ENCODE data around the gene KRT84.

Gene KRT84

DNA sequence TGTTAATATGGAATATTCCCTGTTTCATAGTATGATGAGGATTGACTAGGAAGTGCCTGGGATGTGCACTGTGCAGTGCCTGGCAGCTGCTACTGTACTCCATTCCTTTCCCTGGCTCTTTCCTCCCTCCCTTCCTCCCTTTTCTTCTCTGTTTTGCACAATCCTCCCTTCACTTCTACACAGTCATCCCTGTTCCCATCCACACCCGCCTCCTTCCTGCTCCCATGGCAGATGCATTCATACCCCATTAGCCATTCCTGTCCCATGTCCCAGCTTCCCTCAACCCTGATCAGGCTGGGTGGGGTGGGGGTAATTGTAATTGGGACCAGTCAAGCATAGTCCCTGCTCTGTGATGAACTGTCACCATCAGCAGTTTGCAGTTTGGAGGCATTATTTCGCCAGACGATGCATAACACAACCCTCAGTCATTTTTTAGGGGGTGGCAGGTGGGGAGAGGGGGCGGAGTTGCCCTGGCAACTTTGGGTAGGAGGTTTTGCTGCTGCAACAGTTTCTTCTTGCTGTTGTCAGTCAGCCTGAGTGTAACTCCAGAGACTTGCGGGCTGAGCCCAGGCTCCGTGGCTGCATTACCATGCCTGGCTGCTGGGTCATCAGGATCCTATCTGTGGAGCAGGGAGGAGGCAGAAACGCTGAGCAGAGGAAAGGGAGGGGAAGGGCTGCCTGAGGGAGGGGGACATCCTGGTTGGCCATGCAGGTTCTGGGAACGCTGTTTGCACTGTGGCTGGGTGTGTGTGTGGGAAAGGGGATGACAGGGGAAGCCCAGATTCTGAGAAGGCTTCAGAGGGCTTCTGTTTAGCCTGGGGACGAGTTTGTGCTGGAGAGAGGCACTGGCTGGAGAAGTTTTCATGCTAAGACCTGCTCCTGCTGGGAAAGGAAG, 4.1 kb upstream of the KRT84 start:
- DNase-seq (ENCODE audit: low spot score) (no peak), FAIRE-seq (no peak)

DNA sequence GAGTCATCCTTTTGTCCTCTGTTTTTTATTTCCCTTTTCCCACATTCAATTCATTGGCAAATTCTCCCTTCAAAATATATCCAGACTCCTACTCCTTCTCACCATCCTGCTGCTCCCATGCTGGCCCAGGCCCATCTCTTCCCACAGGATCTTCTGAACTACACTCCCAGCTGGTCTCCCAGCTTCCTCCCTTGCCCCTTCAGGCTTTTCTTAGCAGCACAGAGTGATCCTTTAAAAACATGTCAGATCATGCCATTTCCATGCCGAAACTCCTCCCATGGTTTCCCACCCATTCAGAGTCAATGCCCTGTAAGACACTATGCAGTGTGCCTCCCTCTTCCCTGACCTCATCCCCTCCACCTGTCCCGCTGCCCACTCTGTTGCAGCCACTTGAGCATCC, 2.4 kb upstream of the KRT84 start:
- DNase-seq (ENCODE audit: low spot score) (no peak), FAIRE-seq (peak; percentile 9)

DNA sequence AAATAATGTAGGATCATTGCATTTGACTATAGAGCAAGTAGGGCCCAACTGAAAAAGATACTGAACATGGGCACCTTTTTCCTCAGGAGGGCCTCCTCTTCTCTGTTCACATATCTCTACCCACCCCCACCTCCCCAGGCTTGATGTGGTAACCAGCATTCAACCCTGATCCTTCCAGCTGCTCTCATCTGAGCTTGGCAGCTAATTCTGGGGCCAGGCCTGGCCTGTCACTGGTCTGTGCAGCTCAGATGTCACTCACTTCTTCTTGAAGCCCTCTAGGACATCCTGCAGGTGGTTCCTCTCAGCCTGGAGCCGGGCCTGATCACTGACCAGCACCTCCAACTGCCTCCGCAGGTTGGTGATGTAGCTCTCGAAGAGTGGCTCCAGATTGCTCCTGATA, 2.1 kb downstream of the KRT84 start:
- FAIRE-seq (peak; percentile 44), DNase-seq (ENCODE audit: low spot score) (no peak)

DNA sequence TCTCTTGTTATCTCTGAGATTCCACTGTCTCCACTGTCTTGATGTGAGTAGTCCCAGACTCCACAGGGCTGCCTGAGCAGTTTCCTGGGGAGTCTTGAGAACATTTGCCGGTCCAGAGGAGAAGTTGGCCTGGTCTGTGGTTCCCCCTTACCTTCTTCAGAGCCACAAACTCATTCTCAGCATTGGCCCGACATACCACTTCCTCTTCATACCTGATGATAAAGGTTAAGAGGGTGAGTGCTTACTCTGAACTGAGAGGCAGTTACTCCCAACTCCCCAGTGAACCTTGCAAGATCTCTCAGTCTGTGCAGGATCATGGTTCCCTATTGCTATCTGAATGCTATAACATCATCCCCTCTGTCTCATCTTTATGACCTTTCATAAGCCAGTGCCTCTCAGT, 2.6 kb downstream of the KRT84 start:
- FAIRE-seq: no peak
- no peak for DNase-seq (ENCODE audit: low spot score)

DNA sequence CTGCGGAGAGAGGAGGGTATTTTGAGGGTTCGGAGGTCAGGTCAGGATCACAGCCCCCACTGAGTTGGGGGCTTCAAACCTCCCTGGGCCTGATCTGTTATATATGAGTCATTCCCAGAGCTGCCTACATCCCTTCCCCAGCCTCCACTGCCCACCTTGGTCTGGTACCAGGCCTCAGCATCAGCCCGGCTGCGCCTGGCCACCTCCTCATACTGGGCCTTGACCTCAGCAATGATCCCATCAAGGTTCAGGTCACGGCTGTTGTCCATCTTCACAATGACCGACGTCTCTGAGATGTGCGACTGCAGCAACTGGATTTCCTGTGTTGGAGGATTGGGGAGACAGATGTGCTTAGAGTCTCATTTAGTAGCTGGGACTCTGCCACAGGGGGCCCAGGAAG, 4.2 kb downstream of the KRT84 start:
- FAIRE-seq: no peak
- DNase-seq (ENCODE audit: low spot score): no peak

DNA sequence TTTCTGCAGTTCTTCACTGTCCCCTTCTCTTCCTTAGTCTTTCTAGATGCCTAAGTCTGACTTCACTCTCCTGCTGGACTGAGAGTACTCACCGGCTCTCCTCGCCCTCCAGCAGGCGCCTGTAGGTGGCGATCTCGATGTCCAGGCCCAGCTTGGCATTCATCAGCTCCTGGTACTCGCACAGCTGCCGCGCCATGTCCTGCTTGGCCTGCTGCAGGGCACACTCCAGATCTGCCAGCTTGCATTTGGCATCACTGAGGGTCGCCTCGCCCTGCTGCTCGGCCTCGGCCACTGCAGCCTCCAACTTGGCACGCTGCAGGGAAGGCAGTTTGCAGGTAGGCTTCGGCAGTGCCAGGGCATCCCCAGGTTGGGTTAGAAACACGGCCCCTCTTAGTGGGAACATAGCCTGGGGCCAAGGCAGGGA, 5.2 kb downstream of the KRT84 start:
- FAIRE-seq: no peak
- DNase-seq (ENCODE audit: low spot score): no peak

DNA sequence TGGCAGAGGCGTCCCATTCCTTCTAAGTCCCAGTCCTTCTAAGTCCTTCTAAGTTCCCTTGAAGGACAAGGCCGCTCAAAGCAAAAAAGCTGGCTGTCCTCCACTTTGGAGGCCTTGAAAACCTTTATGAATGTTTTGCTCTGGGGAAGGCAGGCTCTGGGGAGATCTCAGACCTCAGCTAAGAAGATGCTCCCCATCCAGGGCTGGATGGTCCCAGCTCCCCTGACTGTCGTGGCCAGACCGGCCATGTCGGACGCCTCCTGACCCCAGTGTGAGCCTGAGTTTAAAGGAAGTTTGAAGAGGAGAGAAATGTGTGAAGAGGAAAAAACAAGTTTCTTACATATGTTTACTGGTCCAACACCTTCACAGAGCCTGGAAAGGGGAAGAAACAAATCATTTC, 5.9 kb downstream of the KRT84 start:
- no peak for DNase-seq (ENCODE audit: low spot score)
- FAIRE-seq: no peak

DNA sequence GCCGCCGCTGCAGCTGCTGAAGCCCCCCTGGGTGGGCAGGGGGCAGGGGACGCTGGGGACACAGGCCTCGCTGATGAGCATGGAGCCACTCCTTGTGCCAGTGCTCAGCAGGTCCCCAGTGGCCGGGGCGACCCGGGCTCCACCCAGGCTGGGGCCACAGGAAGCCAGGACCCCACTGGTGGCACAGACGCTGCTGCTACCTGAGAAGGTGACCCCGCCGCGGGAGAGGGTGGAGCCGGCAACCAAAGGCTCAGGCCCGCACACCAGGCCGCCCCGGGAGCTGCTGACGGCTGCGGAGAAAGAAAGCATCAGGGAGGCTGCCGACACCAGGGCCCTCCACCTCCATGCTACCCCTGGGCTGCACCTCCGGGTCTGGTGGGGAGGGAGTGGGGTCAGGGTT, 7.4 kb downstream of the KRT84 start:
- no peak for DNase-seq (ENCODE audit: low spot score)
- FAIRE-seq: no peak

DNA sequence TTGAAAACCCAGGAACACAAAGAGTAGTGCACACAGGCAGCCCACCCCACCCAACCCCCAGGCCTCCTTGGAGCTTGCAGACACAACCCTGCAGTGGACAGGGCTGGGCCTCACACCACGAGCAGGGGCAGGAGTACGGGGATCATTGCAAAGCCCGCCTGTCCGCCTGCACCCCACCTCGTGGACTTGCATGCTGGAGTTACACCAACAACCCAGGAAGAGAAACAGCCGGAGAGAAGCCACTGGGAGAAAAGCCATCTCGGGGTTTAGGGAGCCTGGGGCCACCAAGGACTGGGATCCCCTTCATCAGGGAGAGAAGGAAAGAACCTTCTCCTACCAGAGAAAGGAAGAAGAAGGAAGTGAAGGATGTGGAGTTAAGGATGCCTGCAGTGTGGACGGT, 8.2 kb downstream of the KRT84 start:
- DNase-seq (ENCODE audit: low spot score): no peak

DNA sequence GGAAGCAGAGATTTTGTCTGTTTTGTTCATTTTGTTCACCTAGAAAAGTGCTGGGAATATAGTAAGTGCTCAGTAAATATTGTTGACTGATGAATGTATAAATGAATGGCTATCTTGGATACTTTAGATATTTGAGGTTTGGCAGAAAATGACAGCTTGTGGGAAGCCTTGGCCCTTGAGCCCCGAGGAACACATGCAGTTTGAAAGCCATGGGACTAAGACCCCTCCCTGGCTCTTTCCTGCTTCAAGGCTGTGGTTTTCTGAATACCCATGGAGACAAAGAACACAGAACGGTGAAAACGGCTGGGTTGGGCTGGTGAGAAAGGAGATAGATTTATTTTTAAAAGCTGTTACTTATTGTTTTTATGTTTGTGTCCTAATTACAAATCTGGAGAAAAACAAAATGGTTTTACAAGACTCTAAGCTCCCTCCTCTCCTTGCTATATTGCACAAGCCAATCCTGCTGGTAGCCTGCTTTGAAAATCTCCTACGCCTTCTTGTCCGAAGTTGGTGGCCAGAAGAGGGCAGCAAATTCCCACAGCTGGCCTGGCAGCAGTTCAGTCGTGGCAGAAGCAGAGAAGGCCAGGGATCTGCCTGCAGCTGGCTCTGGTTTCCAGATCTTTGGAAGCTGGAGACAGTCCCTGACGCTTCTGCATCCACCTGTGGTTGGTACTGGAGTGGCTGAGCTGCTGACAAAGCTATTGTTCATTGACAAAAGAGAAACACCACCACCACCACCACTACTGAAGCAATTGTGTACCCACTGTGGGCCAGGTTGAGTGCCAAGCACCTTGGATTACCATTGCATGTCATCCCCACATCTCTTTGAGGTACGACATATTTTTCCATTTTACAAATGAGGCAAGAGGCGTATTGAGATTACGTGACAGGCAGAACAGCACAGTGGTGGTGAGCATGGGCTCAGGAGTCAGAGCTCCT, 13.0 kb downstream of the KRT84 start:
- FAIRE-seq: peak; percentile 92
- peak; percentile 90 for DNase-seq (ENCODE audit: low spot score)

More for the DNA sequence above, 8.2 kb downstream of the KRT84 start:
- FAIRE-seq: no peak

DNA sequence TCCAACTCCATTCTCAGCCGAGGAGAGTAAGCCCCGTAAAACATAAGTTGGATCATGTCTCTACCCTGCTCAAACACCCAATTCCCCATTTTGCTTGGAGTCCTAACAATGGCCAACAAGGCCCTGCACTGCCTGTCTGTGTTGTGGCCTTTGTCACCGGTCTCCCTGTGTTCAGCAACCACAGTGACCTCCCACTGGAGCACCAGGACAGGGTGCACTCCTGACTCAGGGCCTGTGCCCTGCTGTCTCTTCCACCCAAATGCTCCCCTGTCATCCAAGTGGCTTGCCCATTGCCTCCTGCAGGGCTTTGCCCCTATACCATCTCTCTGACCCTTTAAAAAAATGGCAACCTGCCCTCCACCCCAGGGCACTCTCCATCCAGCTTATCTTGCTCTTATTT, 13.7 kb downstream of the KRT84 start:
- no peak for DNase-seq (ENCODE audit: low spot score)
- FAIRE-seq: no peak

DNA sequence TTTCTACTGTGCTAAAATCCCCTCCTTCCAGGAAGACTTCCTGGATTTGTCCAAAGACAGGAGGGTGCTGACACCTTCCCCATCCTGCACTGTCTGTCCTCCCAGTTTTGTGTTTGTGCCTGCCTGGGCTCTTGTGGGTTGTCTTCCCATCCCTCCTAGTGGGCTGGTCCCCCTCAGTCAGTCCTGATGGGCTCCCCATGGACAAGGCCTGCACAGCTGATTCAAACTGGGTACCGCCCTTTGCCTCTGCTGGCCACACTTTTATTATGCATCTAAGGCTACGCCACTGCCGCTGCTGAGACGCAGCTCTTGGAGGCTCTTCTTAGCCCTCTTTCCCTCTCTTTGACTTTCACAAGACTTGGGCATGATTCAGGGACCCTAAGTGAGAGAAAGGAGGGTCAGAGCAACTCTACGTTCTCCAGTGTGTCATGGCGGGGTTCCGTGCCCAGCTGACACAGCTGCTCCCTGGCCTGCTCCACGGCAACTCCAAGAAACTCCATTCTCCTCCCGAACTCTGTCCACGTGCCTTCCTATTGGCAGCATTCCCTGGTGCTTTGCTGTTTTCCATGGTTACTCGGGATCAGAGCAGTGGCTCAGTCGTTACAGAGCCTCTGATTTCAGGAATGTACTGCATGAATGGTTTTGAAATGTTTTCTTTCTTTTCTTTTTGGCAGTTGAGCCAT, 14.4 kb downstream of the KRT84 start:
- FAIRE-seq (no peak), DNase-seq (ENCODE audit: low spot score) (no peak)

DNA sequence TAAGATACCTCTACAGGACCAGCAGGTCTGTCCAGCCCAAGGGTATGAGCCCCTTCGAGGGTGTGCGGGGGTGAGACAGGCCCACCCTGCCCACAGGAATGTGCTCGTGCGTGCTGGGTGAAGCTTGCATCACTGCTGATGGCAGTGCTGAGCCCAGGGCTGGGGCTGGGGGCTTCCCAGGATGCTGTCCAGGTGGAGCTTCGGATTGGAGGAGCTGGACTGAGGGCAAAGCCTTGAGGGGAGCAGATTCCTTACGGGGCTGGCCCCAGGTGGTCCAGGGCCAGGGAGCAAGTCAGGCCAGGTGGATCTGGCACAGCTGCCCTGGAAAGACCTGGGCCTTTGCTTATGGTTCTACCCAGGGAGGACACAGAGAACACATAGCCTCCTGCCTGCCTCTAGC, 15.6 kb downstream of the KRT84 start:
- no peak for FAIRE-seq
- no peak for DNase-seq (ENCODE audit: low spot score)

DNA sequence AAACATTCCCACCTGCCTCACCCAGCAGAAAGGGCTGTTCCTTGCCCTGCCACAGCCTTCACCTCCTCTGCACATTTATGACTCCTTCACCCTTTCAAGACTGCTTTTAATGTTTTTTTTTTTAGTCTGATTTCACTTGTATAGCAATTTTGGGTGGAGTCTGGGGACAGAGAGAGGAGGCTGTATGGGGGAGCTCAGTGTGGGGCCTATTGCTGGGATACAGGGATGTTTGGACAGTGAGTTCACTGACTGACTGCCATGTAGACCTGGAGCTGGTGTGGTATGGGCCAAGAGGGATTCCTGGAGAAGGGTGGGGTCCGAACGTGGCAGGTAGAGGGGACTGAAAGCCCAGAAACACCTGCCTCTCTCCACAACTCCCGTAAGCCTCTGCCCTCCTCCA, 16.2 kb downstream of the KRT84 start:
- DNase-seq (ENCODE audit: low spot score) (no peak), FAIRE-seq (no peak)

DNA sequence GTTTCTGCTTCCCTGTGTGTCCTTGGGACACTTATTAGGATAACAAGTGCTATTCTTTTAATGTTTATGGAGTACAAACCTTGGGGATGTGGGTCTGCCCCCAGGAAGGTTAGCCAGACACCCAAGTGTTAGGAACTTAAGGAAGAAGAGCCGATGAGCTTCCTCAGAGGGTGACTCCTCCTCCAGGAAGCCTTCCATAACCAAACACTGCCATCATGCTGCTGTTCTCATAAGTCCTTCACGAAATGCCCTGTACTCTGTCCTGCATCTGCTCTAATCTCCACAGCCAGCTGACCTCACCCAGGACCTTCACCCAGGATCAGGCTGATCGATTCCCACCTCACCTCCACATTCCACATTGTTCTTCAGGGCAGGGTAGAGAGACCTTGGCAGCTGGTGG, 16.9 kb downstream of the KRT84 start:
- DNase-seq (ENCODE audit: low spot score): no peak
- no peak for FAIRE-seq

DNA sequence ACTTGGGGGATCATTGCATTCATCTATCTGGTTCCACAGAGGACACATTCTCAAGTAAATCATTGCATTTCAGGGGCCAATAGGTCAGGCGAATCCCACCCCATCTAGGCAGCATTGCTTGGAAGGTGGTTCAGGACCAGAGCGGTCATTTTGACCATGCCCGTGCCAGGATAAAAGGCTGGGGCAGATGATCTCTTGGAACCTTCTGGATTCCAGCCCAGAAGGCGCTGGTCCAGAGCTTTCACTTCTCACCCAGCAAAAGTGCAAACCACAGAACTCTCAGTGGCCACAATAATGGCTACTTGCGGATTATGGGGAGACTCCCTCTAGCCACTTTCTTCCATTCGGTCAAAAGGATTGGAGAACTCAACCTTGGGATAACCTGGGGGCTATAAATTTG, 17.6 kb downstream of the KRT84 start:
- FAIRE-seq (no peak), DNase-seq (ENCODE audit: low spot score) (no peak)

DNA sequence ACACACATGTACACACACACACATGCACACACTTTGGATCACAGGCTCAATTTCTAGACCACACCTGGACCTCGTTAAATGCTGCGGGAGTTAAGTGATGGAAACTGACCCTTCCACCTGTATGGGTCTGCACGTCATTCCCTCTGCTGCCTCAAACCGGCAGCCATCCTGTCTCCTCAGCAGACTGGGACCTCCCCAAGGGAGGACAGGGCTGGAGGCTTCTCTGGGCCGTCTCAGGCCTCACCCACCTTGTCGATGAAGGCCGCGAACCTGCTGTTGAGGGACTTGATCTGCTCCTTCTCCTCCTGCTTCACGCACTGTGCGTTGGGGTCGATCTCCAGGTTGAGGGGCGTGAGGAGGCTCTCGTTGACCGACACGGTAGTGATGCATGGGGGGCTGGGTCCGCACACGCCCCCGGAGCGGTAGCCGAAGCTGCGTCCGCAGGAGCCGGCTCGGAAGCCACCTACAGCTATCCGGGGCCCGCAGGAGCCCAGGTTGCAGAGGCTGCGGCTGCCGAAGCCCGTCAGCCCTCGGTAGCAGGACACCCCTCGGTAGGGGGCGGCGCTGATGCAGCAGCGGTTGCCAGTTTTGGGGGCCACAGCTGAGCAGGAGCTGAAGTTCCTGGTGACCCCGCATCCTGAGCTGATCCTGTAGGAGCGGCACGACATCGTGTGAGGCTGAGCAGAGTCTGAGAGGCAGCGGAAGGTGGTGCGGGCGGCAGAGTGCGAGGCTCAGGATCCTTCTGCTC, 18.5 kb downstream of the KRT84 start, which contains the start of gene KRT85:
Gene KRT85, minus strand, starts transcription at position 744 of the 748 bp plus-strand sequence. Its CDS starts 76 bp downstream, at position 668.
- no peak for FAIRE-seq
- no peak for DNase-seq (ENCODE audit: low spot score)

DNA sequence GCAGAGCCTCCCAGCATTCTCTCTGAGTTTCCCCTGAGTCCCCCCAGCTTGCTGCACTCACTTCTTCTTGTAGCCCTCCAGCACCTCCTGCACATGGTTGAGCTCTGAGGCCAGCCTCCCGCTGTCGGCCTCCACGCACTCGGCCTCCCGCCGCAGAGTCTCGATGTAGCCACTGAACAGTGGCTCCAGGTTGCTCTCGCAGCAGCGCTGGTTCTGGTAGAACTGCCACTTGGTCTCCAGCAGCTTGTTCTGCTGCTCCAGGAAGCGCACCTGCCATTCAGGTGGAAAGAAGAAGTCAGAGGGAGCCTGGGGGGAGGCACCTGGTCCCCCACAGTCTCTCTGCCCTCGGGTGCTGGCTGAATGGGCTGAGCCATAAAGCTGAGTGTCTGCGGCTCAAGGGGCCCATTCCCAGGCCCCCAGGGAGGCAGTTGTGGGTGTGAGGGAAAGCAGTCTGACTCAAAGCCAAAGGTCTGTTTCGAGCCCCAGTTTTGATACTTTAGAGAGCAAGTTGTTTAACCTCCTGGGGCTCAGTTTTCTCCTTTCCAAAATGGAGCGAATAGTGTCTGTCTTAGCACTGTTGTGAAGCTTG, 20.5 kb downstream of the KRT84 start:
- DNase-seq (ENCODE audit: low spot score): no peak
- FAIRE-seq: no peak

DNA sequence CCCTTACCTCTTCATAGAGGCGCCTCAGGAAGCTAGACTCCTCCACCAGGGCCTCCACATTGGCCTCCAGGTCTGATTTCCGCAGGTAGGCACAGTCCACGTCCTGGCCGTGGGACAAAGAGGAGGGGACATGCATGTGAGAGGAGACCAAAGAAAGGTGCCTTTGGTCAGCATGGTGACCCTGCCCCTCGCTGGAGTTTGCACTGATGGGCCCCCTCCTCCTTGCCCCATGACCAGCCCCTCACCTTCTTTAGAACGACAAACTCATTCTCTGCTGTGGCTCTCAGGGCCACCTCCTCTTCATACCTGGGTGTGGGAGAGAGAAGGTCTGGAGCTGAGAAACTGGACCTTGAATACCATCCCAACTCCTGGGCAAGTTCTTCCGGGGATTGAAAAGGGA, 21.4 kb downstream of the KRT84 start:
- FAIRE-seq (no peak), DNase-seq (ENCODE audit: low spot score) (no peak)

DNA sequence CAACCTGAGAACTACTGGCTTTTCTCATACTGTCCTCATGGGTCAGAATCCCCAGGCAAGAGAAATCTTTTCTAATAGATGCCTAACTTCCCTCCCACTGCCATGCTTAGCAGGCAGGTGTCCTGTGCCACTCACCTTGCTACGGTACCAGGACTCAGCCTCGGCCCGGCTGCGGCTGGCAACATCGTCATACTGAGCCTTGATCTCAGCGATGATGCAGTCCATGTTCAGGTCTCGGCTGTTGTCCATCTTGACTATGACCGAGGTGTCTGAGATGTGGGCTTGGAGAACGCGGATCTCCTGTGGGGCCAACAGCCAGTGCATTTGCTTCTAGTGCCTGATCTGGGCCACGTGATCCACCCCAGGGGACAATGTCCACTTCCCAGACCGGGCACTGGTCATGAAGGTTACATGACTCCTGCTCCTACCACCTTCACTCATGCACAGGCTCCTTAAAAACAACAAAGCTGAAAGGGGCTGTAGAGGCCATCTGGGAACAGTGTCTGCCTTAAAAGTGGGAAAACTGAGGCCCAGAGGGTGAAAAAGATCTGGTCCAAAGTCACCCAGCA, 22.3 kb downstream of the KRT84 start:
- FAIRE-seq: no peak

More for the DNA sequence above, 22.3 kb downstream of the KRT84 start:
- DNase-seq (ENCODE audit: low spot score): no peak
